Measurements from ENCODE around the gene DMD. TPM values are rescaled to one million over a fixed set of nuclear protein-coding genes. Genes with fewer than 3 reads are reported as not detected.

Gene DMD
- total and polyA plus RNA-seq, 2 donors (not counting 1 experiment from before 2014, with no cell fraction given): 2.0 to 51.8 TPM

DNA sequence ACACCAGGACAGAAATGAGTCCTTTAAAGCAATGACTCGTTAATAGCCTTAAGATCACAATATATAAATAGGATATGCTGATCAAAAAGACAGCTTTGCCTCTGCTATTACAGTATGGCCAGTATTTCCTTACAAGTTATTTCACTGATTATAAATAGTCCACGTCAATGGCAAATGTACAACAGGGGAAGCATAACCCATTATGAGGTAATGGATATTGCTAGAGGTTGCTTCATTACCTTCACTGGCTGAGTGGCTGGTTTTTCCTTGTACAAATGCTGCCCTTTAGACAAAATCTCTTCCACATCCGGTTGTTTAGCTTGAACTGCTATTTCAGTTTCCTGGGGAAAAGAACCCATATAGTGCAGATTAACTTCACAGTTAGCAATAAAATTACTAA, 1374.9 kb downstream of the DMD start:
- DNase-seq (no peak), ATAC-seq (ENCODE audit: low read depth) (no peak)
- no peak overlapping the region for H3K27ac ChIP-seq (ENCODE audit: low read length in 2 of 2)
- Mint-ChIP-seq H3K27me3 (no peaks in the 10 kb centered on the region), H3K4me3 (no peak overlapping the region), H3K27ac (no peak overlapping the region), H3K4me1 (no peaks in the 10 kb centered on the region), H3K9me3 (ENCODE audit: insufficient read depth) (no peaks in the 10 kb centered on the region)
- no peak overlapping the region for H3K9ac ChIP-seq (ENCODE audit: low read length)
- CTCF ChIA-PET: no interaction called here
- H3K4me2 ChIP-seq (replicated peaks; ENCODE audit: low read depth, low read length, poor library complexity, severe bottlenecking): no peak overlapping the region
- no peaks in the 10 kb centered on the region for H3K9me3 ChIP-seq (ENCODE audit: control extremely low read depth in 1 of 3, control insufficient read depth in 2 of 3, insufficient read depth in 1 of 3, low read length in 2 of 3)
- H3K79me2 ChIP-seq (ENCODE audit: control insufficient read depth, insufficient read depth, low read length): no peaks in the 10 kb centered on the region
- POLR2A ChIA-PET: no interaction called here
- H4K20me1 ChIP-seq (ENCODE audit: control insufficient read depth, insufficient read depth, low read length, poor library complexity, severe bottlenecking): no peaks in the 10 kb centered on the region
- H3K4me3 ChIP-seq (ENCODE audit: control extremely low read depth in 1 of 5, extremely low read depth in 1 of 5, insufficient read depth in 1 of 5, low read depth in 2 of 5, low read length in 4 of 5): no peak overlapping the region
- H2AFZ ChIP-seq (ENCODE audit: insufficient read depth, low read depth, low read length, poor library complexity, severe bottlenecking): no peak overlapping the region
- intact Hi-C loops (cut with micrococcal nuclease): no loop called here
- no peaks in the 10 kb centered on the region for H3K4me1 ChIP-seq (ENCODE audit: control insufficient read depth in 2 of 2, insufficient read depth in 2 of 2, low read length in 2 of 2)
- whole genome bisulfite sequencing (ENCODE audit: insufficient coverage): no CpG with 5 or more reads among the region's 3 CpGs
- no peaks in the 10 kb centered on the region for H3K36me3 ChIP-seq (replicated peaks in 1 of 2; ENCODE audit: control extremely low read depth in 1 of 2, control insufficient read depth in 1 of 2, extremely low read depth in 1 of 2, insufficient read depth in 2 of 2, low read length in 1 of 2)
- TF ChIP-seq, protein P1, sequence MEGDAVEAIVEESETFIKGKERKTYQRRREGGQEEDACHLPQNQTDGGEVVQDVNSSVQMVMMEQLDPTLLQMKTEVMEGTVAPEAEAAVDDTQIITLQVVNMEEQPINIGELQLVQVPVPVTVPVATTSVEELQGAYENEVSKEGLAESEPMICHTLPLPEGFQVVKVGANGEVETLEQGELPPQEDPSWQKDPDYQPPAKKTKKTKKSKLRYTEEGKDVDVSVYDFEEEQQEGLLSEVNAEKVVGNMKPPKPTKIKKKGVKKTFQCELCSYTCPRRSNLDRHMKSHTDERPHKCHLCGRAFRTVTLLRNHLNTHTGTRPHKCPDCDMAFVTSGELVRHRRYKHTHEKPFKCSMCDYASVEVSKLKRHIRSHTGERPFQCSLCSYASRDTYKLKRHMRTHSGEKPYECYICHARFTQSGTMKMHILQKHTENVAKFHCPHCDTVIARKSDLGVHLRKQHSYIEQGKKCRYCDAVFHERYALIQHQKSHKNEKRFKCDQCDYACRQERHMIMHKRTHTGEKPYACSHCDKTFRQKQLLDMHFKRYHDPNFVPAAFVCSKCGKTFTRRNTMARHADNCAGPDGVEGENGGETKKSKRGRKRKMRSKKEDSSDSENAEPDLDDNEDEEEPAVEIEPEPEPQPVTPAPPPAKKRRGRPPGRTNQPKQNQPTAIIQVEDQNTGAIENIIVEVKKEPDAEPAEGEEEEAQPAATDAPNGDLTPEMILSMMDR (IDR thresholded peaks at IDR 0.05): no peak
- TF ChIP-seq EZH2 (IDR thresholded peaks at IDR 0.05; ENCODE audit: borderline replicate concordance, insufficient read depth, low read depth, low read length, poor library complexity, severe bottlenecking): no peak
- no peaks in the 10 kb centered on the region for H3K27me3 ChIP-seq (replicated peaks in 1 of 4; ENCODE audit: control extremely low read depth in 1 of 4, control insufficient read depth in 3 of 4, insufficient read depth in 4 of 4, low read length in 3 of 4)

- no peak overlapping the region for H3K4me3 Mint-ChIP-seq
- no peaks in the 10 kb centered on the region for H3K9me3 ChIP-seq (ENCODE audit: control extremely low read depth in 1 of 3, control insufficient read depth in 2 of 3, insufficient read depth in 1 of 3, low read length in 2 of 3)
- H3K9me3 Mint-ChIP-seq (ENCODE audit: insufficient read depth): no peaks in the 10 kb centered on the region
- intact Hi-C loops (cut with micrococcal nuclease): no loop called here
- ATAC-seq (ENCODE audit: low read depth): no peak
- no peaks in the 10 kb centered on the region for H3K36me3 ChIP-seq (replicated peaks in 1 of 2; ENCODE audit: control extremely low read depth in 1 of 2, control insufficient read depth in 1 of 2, extremely low read depth in 1 of 2, insufficient read depth in 2 of 2, low read length in 1 of 2)
- no peak overlapping the region for H3K4me3 ChIP-seq (ENCODE audit: control extremely low read depth in 1 of 5, extremely low read depth in 1 of 5, insufficient read depth in 1 of 5, low read depth in 2 of 5, low read length in 4 of 5)
- TF ChIP-seq, protein P1 (IDR thresholded peaks at IDR 0.05): no peak
- TF ChIP-seq EZH2 (IDR thresholded peaks at IDR 0.05; ENCODE audit: borderline replicate concordance, insufficient read depth, low read depth, low read length, poor library complexity, severe bottlenecking): no peak
- H3K4me1 ChIP-seq (ENCODE audit: control insufficient read depth in 2 of 2, insufficient read depth in 2 of 2, low read length in 2 of 2): no peaks in the 10 kb centered on the region
- H4K20me1 ChIP-seq (ENCODE audit: control insufficient read depth, insufficient read depth, low read length, poor library complexity, severe bottlenecking): no peaks in the 10 kb centered on the region
- H3K4me1 Mint-ChIP-seq: no peaks in the 10 kb centered on the region
- no peaks in the 10 kb centered on the region for H3K79me2 ChIP-seq (ENCODE audit: control insufficient read depth, insufficient read depth, low read length)
- DNase-seq: no peak
- no peak overlapping the region for H3K9ac ChIP-seq (ENCODE audit: low read length)
- ChIA-PET CTCF (no interaction called here), POLR2A (no interaction called here)
- H3K4me2 ChIP-seq (replicated peaks; ENCODE audit: low read depth, low read length, poor library complexity, severe bottlenecking): no peak overlapping the region
- no peak overlapping the region for H3K27ac Mint-ChIP-seq
- no peak overlapping the region for H3K27ac ChIP-seq (ENCODE audit: low read length in 2 of 2)
- no peak overlapping the region for H2AFZ ChIP-seq (ENCODE audit: insufficient read depth, low read depth, low read length, poor library complexity, severe bottlenecking)
- no peaks in the 10 kb centered on the region for H3K27me3 ChIP-seq (replicated peaks in 1 of 4; ENCODE audit: control extremely low read depth in 1 of 4, control insufficient read depth in 3 of 4, insufficient read depth in 4 of 4, low read length in 3 of 4)
- WGBS (ENCODE audit: insufficient coverage): no CpG with 5 or more reads among the region's 1 CpG
- H3K27me3 Mint-ChIP-seq: no peaks in the 10 kb centered on the region
Measured at GRCh38 chrX:31832263-31832662, 1379.1 kb downstream of the DMD start.
